NCI-H446 (cell line): ENCODE data around the gene PRR33.
"Not testable (repeated sequence)": the region's sequence is repeated elsewhere in the genome, so short reads cannot be mapped to it uniquely, and the experiment has no call there.

ENCODE experiments used
- DNase-seq, 2 experiments: peaks; one replicate each; lab custom pipeline; 2025; lab: John Stamatoyannopoulos, UW

Gene PRR33

GRCh38 chr11:1875851-1876301, 15.8 kb downstream of the PRR33 start:
- DNase-seq: not testable (repeated sequence)

GRCh38 chr11:1875093-1875850, 16.4 kb downstream of the PRR33 start:
- no peak for DNase-seq

- DNase-seq: not testable (repeated sequence)
Measured at GRCh38 chr11:1874441-1875092, 17.1 kb downstream of the PRR33 start.

DNA sequence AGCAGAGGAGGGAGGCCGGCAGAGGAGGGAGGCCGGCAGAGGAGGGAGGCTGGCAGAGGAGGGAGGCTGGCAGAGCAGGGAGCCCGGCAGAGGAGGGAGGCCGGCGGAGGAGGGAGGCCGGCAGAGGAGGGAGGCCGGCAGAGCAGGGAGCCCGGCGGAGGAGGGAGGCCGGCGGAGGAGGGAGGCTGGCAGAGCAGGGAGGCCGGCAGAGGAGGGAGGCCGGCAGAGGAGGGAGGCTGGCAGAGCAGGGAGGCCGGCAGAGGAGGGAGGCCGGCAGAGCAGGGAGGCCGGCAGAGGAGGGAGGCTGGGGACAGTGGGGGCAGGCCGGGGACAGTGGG, 17.9 kb downstream of the PRR33 start:
- DNase-seq: not testable (repeated sequence)

- DNase-seq: no peak
Measured at GRCh38 chr11:1873048-1873812, 18.5 kb downstream of the PRR33 start.

- no peak for DNase-seq
Measured at GRCh38 chr11:1872267-1872985, 19.3 kb downstream of the PRR33 start.

GRCh38 chr11:1871531-1871930, 20.2 kb downstream of the PRR33 start:
- DNase-seq: no peak

DNA sequence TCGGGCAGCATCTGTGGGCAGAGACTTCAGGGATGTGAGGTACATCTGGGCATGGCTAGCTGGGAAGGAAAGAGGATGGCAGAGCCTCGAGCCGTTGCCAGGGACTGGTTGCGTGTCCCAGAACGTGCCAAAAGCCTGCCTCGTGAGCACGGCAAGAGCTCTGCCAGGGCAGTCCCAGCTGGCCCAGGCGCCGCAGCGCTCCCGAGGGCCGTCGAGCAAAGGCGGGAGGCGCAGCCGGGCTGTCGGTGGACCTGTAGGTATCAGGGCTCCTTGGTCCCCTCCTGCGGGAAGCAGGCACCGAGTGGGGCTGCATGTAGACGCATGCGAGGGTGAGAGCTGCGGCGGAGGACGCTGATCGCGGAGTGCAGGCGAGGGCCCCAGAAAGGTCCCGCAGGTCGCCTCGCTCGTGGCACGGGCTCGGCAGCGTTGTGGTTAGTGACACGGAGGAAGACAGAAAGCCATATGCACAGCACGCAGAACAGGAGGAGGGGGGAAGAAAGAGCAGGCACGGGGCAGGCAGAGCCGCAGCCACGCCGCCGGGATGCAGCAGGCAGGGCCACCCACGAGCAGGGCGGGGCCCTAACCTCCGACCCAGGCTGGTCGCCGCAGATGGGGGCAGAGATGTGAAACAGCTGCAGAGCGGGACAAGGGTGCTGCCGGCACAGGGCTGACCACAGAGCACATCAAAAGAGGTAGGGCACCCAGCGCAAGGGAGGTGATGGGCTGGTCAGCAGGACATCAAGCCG, 20.8 kb downstream of the PRR33 start:
- DNase-seq: no peak

GRCh38 chr11:1870326-1870696, 21.4 kb downstream of the PRR33 start:
- DNase-seq: no peak

GRCh38 chr11:1869427-1870325, 22.0 kb downstream of the PRR33 start:
- no peak for DNase-seq

GRCh38 chr11:1868636-1869291, 22.9 kb downstream of the PRR33 start:
- DNase-seq: no peak

DNA sequence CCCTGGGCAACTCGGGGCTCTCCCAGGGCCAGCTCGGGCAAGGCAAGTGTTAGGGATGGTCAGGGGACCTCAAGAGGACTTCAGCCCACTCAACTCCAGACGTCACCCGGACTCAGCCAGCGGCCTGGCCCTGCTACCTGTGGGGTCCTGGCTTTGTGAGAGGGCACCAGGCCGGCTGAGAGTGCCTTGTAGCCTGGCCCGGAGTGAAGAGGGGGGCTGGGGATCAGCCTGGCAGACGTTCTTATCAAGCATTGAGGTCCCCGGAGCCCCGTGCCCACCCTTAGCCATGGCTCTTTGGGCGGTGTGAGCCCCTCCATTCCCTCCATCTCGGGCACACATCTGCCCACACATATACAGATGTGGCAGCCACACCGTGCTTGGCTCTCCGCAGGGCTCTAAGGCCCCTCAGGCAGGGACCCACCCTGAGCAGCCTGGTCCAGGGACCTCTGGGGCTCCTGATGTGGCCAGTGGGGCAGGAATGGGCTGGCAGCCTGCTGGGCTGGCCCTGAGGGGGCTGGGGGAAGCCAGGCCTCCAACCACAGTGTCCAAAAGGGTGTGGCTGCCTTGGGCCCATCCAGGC, 23.5 kb downstream of the PRR33 start:
- no peak for DNase-seq

DNA sequence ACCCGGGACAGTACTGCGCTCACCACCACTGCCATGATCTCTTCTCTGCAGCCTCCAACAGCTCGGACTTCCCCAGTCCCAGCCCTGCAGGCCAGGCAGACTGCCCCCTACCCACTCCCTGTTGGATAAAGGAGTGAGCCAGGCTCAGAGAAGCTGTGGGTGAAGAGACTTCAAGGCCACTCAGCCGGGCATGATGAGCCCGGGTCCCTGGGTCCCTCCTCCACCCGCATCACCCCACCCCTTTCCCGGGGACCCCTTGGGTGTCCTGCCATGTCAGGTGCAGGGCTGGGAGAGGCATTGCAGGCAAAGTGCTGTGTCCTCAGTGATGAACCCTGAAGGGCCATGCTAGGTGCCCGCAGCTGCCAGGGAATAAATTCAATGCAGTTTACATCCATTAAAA, 24.3 kb downstream of the PRR33 start:
- DNase-seq: no peak

DNA sequence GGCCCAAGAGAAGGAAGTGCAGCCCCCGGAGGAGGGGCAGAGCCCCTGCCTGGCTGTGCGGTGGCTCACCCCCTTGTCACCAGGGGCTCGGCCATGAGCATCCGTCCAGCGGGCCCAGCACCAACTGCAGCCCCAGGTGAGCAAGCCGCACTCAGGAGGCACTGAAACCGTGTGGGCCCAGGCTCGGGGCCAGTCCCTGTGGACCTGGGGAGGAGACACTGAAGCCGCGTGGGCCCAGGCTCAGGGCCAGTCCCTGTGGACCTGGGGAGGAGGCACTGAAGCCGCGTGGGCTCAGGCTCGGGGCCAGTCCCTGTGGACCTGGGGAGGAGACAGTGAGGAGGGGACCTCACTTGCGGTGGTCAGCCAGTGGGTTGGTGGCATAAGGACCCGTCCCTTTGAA, 24.9 kb downstream of the PRR33 start:
- DNase-seq: no peak

- no peak for DNase-seq
Measured at GRCh38 chr11:1866226-1866625, 25.5 kb downstream of the PRR33 start.

- no peak for DNase-seq
Measured at GRCh38 chr11:1864831-1865665, 26.6 kb downstream of the PRR33 start.

DNA sequence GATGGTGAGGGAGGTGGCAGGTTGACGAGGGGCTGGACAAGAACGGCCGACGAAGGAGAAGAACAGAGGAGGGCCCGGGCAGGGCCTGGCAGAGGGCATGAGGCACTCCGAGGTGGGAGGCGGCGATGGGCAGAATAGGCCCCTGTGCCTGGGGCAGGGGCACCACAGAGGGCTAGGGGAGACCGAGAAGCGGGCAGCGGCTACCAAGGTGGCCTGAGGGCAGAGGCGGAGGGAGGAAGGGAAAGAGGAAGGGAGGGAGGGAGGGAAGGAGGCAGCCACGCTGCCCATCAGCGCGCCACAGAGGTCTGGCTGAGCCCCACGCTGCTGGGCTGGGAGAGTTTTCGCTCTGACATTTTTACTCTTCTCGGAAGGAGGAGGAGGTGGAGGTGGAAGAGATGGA, 27.5 kb downstream of the PRR33 start:
- DNase-seq: no peak

DNA sequence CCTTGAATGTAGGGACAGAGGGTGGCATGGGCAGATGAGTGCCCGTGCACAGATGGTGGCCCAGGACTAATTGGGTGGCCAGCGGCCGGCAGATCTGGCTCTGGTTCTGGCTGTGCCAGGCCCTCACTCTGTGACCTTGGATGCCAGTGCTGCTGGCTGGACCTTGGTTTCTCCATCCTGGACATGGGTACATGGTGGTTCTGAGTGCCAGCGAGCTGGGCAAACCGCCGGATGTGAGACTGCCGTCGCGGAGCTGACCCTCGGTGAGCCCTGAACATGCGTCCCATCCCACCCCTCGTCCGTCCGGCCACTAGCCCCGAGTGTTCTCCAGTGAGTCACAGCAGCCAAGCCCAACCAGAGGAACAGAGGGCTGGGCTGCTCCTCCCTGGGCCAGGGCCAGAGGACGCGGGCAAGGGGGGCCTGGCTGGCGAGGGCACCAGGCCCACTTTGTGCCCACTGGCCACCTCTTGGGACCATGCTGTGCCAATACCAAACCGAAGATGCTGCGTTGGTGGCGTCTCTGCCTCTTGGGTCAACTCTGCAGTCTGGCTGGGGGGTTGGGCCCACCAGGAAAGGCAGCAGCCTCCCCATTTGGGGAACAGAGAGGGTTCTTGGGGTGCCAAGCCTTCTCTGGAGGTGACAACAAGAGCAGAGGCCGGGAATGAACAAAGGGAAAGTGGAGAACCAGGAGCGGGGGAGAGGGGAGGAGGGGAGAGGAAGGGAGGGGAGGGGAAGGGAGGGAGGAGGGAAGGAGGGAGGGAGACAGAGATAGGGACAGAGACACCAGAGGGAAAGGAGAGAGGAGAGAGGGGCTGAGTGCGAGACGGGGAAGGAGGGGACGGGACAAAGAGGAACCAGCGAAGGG, 28.1 kb downstream of the PRR33 start:
- DNase-seq: peak in 1 of 2 experiments; percentile 43
